ENCODE results near the gene TSSK2.

Gene TSSK2

GRCh38 chr22:19176732-19177131 lies 45.6 kb downstream of the TSSK2 start:
- Histone ChIP-seq H3K9me3 (ENCODE audit: severe bottlenecking) (no peaks in the 10 kb centered on the region), H3K4me3 (ENCODE audit: low read depth, low read length) (no peak overlapping the region), H3K27me3 (ENCODE audit: insufficient read depth, low read depth, severe bottlenecking) (no peaks in the 10 kb centered on the region), H3K36me3 (peaks cover 17% of the 10 kb centered on the region), H3K27ac (no peak overlapping the region)
- no peak for DNase-seq
- no peak for TF ChIP-seq CTCF (IDR thresholded peaks at IDR 0.05; ENCODE audit: low read depth, low read length)

- DNase-seq = no peak
- Histone ChIP-seq H3K36me3 (peaks cover 17% of the 10 kb centered on the region; the same call in 1 of the 2 replicates), H3K27ac (peak overlapping the region; percentile 86), H3K9me3 (ENCODE audit: severe bottlenecking) (no peaks in the 10 kb centered on the region), H3K27me3 (ENCODE audit: insufficient read depth, low read depth, severe bottlenecking) (no peaks in the 10 kb centered on the region), H3K4me3 (ENCODE audit: low read depth, low read length) (peak overlapping the region; percentile 77)
- no peak for TF ChIP-seq CTCF (IDR thresholded peaks at IDR 0.05; ENCODE audit: low read depth, low read length)
Measured at GRCh38 chr22:19177164-19178064, 46.3 kb downstream of the TSSK2 start.

GRCh38 chr22:19178065-19178656 lies 47.1 kb downstream of the TSSK2 start:
- DNase-seq = peak; percentile 46
- Histone ChIP-seq H3K9me3 (ENCODE audit: severe bottlenecking) (no peaks in the 10 kb centered on the region), H3K27ac (peak overlapping the region; percentile 86), H3K4me3 (ENCODE audit: low read depth, low read length) (peak overlapping the region; percentile 77), H3K36me3 (peaks cover 17% of the 10 kb centered on the region; the same call in 1 of the 2 replicates), H3K27me3 (ENCODE audit: insufficient read depth, low read depth, severe bottlenecking) (no peaks in the 10 kb centered on the region)
- no peak for TF ChIP-seq CTCF (IDR thresholded peaks at IDR 0.05; ENCODE audit: low read depth, low read length)

GRCh38 chr22:19178657-19179496 lies 47.8 kb downstream of the TSSK2 start, which contains the start of gene SLC25A1:
Gene SLC25A1 (minus strand): TSS chr22:19178736. CDS start chr22:19178673, 63 bp downstream.
- Histone ChIP-seq H3K4me3 (ENCODE audit: low read depth, low read length) (peak within 1 kb of the TSS; percentile 79), H3K27me3 (ENCODE audit: insufficient read depth, low read depth, severe bottlenecking) (no peaks in the 10 kb centered on the region), H3K27ac (peak within 1 kb of the TSS; percentile 86), H3K36me3 (peaks cover 14% of the 10 kb centered on the region; the same call in 1 of the 2 replicates), H3K9me3 (ENCODE audit: severe bottlenecking) (no peaks in the 10 kb centered on the region)
- TF ChIP-seq CTCF (IDR thresholded peaks at IDR 0.05; ENCODE audit: low read depth, low read length) = no peak
- DNase-seq = peak; percentile 89

GRCh38 chr22:19179497-19180048 lies 48.5 kb downstream of the TSSK2 start:
- H3K36me3 ChIP-seq = peaks cover 14% of the 10 kb centered on the region; the same call in 1 of the 2 replicates
- H3K27me3 ChIP-seq (ENCODE audit: insufficient read depth, low read depth, severe bottlenecking) = no peaks in the 10 kb centered on the region
- peak overlapping the region; percentile 79 for H3K4me3 ChIP-seq (ENCODE audit: low read depth, low read length)
- peak; percentile 79 for TF ChIP-seq CTCF (IDR thresholded peaks at IDR 0.05; ENCODE audit: low read depth, low read length)
- peak; percentile 83 for DNase-seq
- peak overlapping the region; percentile 86 for H3K27ac ChIP-seq
- H3K9me3 ChIP-seq (ENCODE audit: severe bottlenecking) = no peaks in the 10 kb centered on the region

Measured in WERI-Rb-1 (cell line).